ENCODE data around the gene SNX7. TPM values are rescaled to one million over a fixed set of nuclear protein-coding genes. Genes with fewer than 3 reads are reported as not detected.

SNX7 gene
- total and polyA plus RNA-seq, 2 donors (not counting 3 experiments of a cell fraction or from before 2014, with no cell fraction given), result 22.4 to 37.9 TPM

GRCh38 chr1:98659879-98660278 lies 1.6 kb upstream of the SNX7 start:
- FAIRE-seq (no peak), DNase-seq (ENCODE audit: low read depth, low spot score) (no peak)
- ChIA-PET POLR2A (no interaction called here), CTCF (no interaction called here)
- no peak overlapping the region for H3K9ac ChIP-seq (replicated peaks; ENCODE audit: extremely low read depth, insufficient read depth, low read length)
- H3K27ac ChIP-seq (ENCODE audit: insufficient read depth, low read depth, low read length), result no peak overlapping the region
- dilution Hi-C loops (cut with MboI; ENCODE audit: extremely low pct_ligation_motif_present, low sequenced_read_pairs), result no loop called here
- no TSS peak for BruUV-seq (replicated peaks)
- peaks cover 22% of the 10 kb centered on the region for H3K79me2 ChIP-seq (ENCODE audit: control insufficient read depth, insufficient read depth, low read length)
- no peaks in the 10 kb centered on the region for H3K36me3 ChIP-seq (ENCODE audit: control insufficient read depth in 2 of 2, extremely low read depth in 1 of 2, insufficient read depth in 2 of 2, low read length in 2 of 2)
- no peaks in the 10 kb centered on the region for H3K9me3 ChIP-seq (replicated peaks; ENCODE audit: control insufficient read depth, insufficient read depth, low read length)
- no peak overlapping the region for H2AFZ ChIP-seq (ENCODE audit: low read depth, low read length)
- no peaks in the 10 kb centered on the region for H4K20me1 ChIP-seq (replicated peaks; ENCODE audit: control insufficient read depth, extremely low read depth, insufficient read depth, low read length)
- no peak overlapping the region for H3K4me2 ChIP-seq (ENCODE audit: insufficient read depth, low read length)
- TF ChIP-seq JUN (IDR thresholded peaks at IDR 0.05; ENCODE audit: borderline replicate concordance, insufficient read depth, insufficient read length, low read depth) (no peak), POLR2A (IDR thresholded peaks at IDR 0.05; ENCODE audit: low read depth, low read length) (no peak), POLR2AphosphoS5 (IDR thresholded peaks at IDR 0.05; ENCODE audit: insufficient read depth, low read depth, low read length) (no peak), MYC (IDR thresholded peaks at IDR 0.05; ENCODE audit: low read depth, low read length) (no peak), FOS (IDR thresholded peaks at IDR 0.05; ENCODE audit: borderline replicate concordance, insufficient read depth, low read length) (no peak), EZH2 (IDR thresholded peaks at IDR 0.05; ENCODE audit: borderline replicate concordance, low read depth, low read length, severe bottlenecking) (no peak), GATA2 (IDR thresholded peaks at IDR 0.05; ENCODE audit: insufficient read depth, insufficient read length, low read depth, low read length) (no peak)
- H3K9me1 ChIP-seq (replicated peaks; ENCODE audit: control insufficient read depth, extremely low read depth, insufficient read depth, low read length), result no peaks in the 10 kb centered on the region
- H3K4me1 ChIP-seq (ENCODE audit: control insufficient read depth, extremely low read depth, insufficient read depth, low read length), result peaks cover 23% of the 10 kb centered on the region
- peaks cover 0 to 2% of the 10 kb centered on the region in 2 experiments for H3K27me3 ChIP-seq (ENCODE audit: control insufficient read depth in 2 of 2, insufficient read depth in 2 of 2, low read length in 2 of 2)
- no peak overlapping the region for H3K4me3 ChIP-seq (replicated peaks in 1 of 3; ENCODE audit: insufficient read depth in 1 of 3, low read depth in 1 of 3, low read length in 3 of 3)
- intact Hi-C loops (cut with micrococcal nuclease), result loop anchor here (10.0 kb wide), 2 partner anchors 245 to 605 kb away; no protein-coding TSS in a partner anchor

GRCh38 chr1:98660940-98661543 lies 479 bp upstream of the SNX7 start:
- Histone ChIP-seq H3K36me3 (ENCODE audit: control insufficient read depth in 2 of 2, extremely low read depth in 1 of 2, insufficient read depth in 2 of 2, low read length in 2 of 2) (no peaks in the 10 kb centered on the region), H3K4me1 (ENCODE audit: control insufficient read depth, extremely low read depth, insufficient read depth, low read length) (peaks cover 23% of the 10 kb centered on the region), H3K9me3 (replicated peaks; ENCODE audit: control insufficient read depth, insufficient read depth, low read length) (no peaks in the 10 kb centered on the region), H3K27me3 (ENCODE audit: control insufficient read depth in 2 of 2, insufficient read depth in 2 of 2, low read length in 2 of 2) (peaks cover 0 to 1% of the 10 kb centered on the region in 2 experiments), H3K4me3 (replicated peaks in 1 of 3; ENCODE audit: insufficient read depth in 1 of 3, low read depth in 1 of 3, low read length in 3 of 3) (peak overlapping the region; percentile 70 to 94 (median 91)), H2AFZ (ENCODE audit: low read depth, low read length) (peak overlapping the region; percentile 96), H3K9ac (replicated peaks; ENCODE audit: extremely low read depth, insufficient read depth, low read length) (peak overlapping the region; percentile 87), H3K9me1 (replicated peaks; ENCODE audit: control insufficient read depth, extremely low read depth, insufficient read depth, low read length) (no peaks in the 10 kb centered on the region), H4K20me1 (replicated peaks; ENCODE audit: control insufficient read depth, extremely low read depth, insufficient read depth, low read length) (no peaks in the 10 kb centered on the region), H3K4me2 (ENCODE audit: insufficient read depth, low read length) (peak overlapping the region; percentile 89), H3K27ac (ENCODE audit: insufficient read depth, low read depth, low read length) (peak overlapping the region; percentile 50), H3K79me2 (ENCODE audit: control insufficient read depth, insufficient read depth, low read length) (peaks cover 25% of the 10 kb centered on the region)
- FAIRE-seq (no peak), DNase-seq (ENCODE audit: low read depth, low spot score) (no peak)
- dilution Hi-C loops (cut with MboI; ENCODE audit: extremely low pct_ligation_motif_present, low sequenced_read_pairs) (no loop called here), intact Hi-C loops (cut with micrococcal nuclease) (loop anchor here (10.0 kb wide), 2 partner anchors 244 to 606 kb away; no protein-coding TSS in a partner anchor)
- ChIA-PET POLR2A (interaction anchor here (0.6 to 0.7 kb wide), 2 partner anchors 1293 to 1575 kb away, joined by 4 to 6 read pairs; no protein-coding TSS in a partner anchor), CTCF (no interaction called here)
- TF ChIP-seq EZH2 (IDR thresholded peaks at IDR 0.05; ENCODE audit: borderline replicate concordance, low read depth, low read length, severe bottlenecking) (no peak), MYC (IDR thresholded peaks at IDR 0.05; ENCODE audit: low read depth, low read length) (no peak), POLR2A (IDR thresholded peaks at IDR 0.05; ENCODE audit: low read depth, low read length) (peak; percentile 68)
- TSS peak; percentile 76 for BruUV-seq (replicated peaks)
